Astrocyte (in vitro differentiated cells and primary cell): ENCODE results near the gene ADCK1. TPM values are rescaled to one million over a fixed set of nuclear protein-coding genes. Genes with fewer than 3 reads are reported as not detected.

Experiments
- DNase-seq: peaks from one replicate; pipeline ENCODE4 v3.0.0-alpha.2; 2010; ENCODE audit warnings: low read depth
- FAIRE-seq: peaks from 2 replicates; lab custom pipeline; 2011; peaks lifted over from hg19 to GRCh38; lab: Jason Lieb, UNC
- H2AFZ ChIP-seq: 2 replicates; pipeline ENCODE4 v1.6.0; 2012; ENCODE audit warnings: low read depth, low read length, inconsistent platforms
- H3K27ac ChIP-seq: 2 replicates; pipeline ENCODE4 v1.5.1; 2011; ENCODE audit warnings: low read depth, low read length, inconsistent platforms
- H3K27me3 ChIP-seq: 2 replicates; pipeline ENCODE4 v1.6.0; 2011; ENCODE audit warnings: low read length, inconsistent platforms; ENCODE audit not compliant: insufficient read depth
- H3K36me3 ChIP-seq: 2 replicates; pipeline ENCODE4 v1.5.1; 2011; ENCODE audit warnings: low read length, inconsistent platforms; ENCODE audit not compliant: insufficient read depth
- H3K4me1 ChIP-seq: 2 replicates; pipeline ENCODE4 v1.5.1; 2011; ENCODE audit warnings: low read length, inconsistent platforms; ENCODE audit not compliant: insufficient read depth
- H3K4me2 ChIP-seq: 2 replicates; pipeline ENCODE4 v1.6.0; 2012; ENCODE audit warnings: low read length, inconsistent platforms
- H3K4me3 ChIP-seq: 2 replicates; pipeline ENCODE4 v1.5.1; 2011; ENCODE audit warnings: low read depth, mild to moderate bottlenecking, low read length, inconsistent platforms; ENCODE audit not compliant: insufficient read depth
- H3K79me2 ChIP-seq: 2 replicates; pipeline ENCODE4 v1.6.0; 2012; ENCODE audit warnings: mild to moderate bottlenecking, low read length, inconsistent platforms; ENCODE audit not compliant: insufficient read depth
- H3K9ac ChIP-seq: 2 replicates; pipeline ENCODE4 v1.6.0; 2012; ENCODE audit warnings: mild to moderate bottlenecking, low read length, inconsistent platforms
- H3K9me3 ChIP-seq: 2 replicates; pipeline ENCODE4 v1.5.1; 2012; ENCODE audit warnings: low read depth, mild to moderate bottlenecking, low read length, inconsistent platforms; ENCODE audit not compliant: insufficient read depth
- H4K20me1 ChIP-seq: 2 replicates; pipeline ENCODE4 v1.6.0; 2012; ENCODE audit warnings: low read length, inconsistent platforms; ENCODE audit not compliant: insufficient read depth
- H3K27ac Mint-ChIP-seq: one replicate; pipeline ENCODE4 v1.8.0; 2021; ENCODE audit warnings: mild to moderate bottlenecking, mixed read lengths; ENCODE audit not compliant: unreplicated experiment
- H3K27me3 Mint-ChIP-seq: one replicate; pipeline ENCODE4 v1.8.0; 2021; ENCODE audit warnings: low read depth, mixed read lengths; ENCODE audit not compliant: unreplicated experiment
- H3K36me3 Mint-ChIP-seq: one replicate; pipeline ENCODE4 v1.8.0; 2021; ENCODE audit warnings: low read depth, mixed read lengths; ENCODE audit not compliant: unreplicated experiment
- H3K4me1 Mint-ChIP-seq: one replicate; pipeline ENCODE4 v1.8.0; 2021; ENCODE audit warnings: low read depth, mixed read lengths; ENCODE audit not compliant: unreplicated experiment
- H3K4me3 Mint-ChIP-seq: one replicate; pipeline ENCODE4 v1.8.0; 2021; ENCODE audit warnings: mild to moderate bottlenecking, moderate library complexity, mixed read lengths; ENCODE audit not compliant: unreplicated experiment
- H3K9me3 Mint-ChIP-seq: one replicate; pipeline ENCODE4 v1.8.0; 2021; ENCODE audit warnings: mild to moderate bottlenecking, mixed read lengths; ENCODE audit not compliant: unreplicated experiment
- CTCF ChIP-seq: IDR thresholded peaks from 2 replicates; pipeline ENCODE4 v1.5.1; 2011; ENCODE audit warnings: low read depth, mild to moderate bottlenecking, inconsistent platforms, low read length, moderate library complexity; ENCODE audit not compliant: insufficient read depth
- EZH2 ChIP-seq: IDR thresholded peaks from 2 replicates; pipeline ENCODE4 v1.6.1; 2012; ENCODE audit warnings: mild to moderate bottlenecking, low read length, inconsistent platforms; ENCODE audit not compliant: insufficient read depth
- total RNA-seq: library from RNA; stranded (reverse); gene quantifications from 2 replicates; pipeline ENCODE4 v1.2.1, GENCODE V29; 2021

ADCK1 gene
- total RNA-seq, 1 donor from 2014 or later = 5.8 TPM

GRCh38 chr14:77837926-77838325 is 38.0 kb downstream of the ADCK1 start:
- no peak for FAIRE-seq
- no peaks in the 10 kb centered on the region for H3K4me1 Mint-ChIP-seq

GRCh38 chr14:77838831-77839511 is 39.1 kb downstream of the ADCK1 start:
- Mint-ChIP-seq H3K9me3 (no peaks in the 10 kb centered on the region), H3K27me3 (no peaks in the 10 kb centered on the region), H3K4me3 (no peak overlapping the region), H3K4me1 (no peaks in the 10 kb centered on the region), H3K27ac (no peak overlapping the region), H3K36me3 (peaks cover 4% of the 10 kb centered on the region)
- no peaks in the 10 kb centered on the region for H3K9me3 ChIP-seq
- no peak overlapping the region for H3K4me2 ChIP-seq
- no peaks in the 10 kb centered on the region for H4K20me1 ChIP-seq
- DNase-seq (no peak), FAIRE-seq (no peak)
- no peaks in the 10 kb centered on the region for H3K27me3 ChIP-seq
- no peak overlapping the region for H3K9ac ChIP-seq
- H3K27ac ChIP-seq = no peak overlapping the region
- H3K4me3 ChIP-seq = no peak overlapping the region
- no peaks in the 10 kb centered on the region for H3K36me3 ChIP-seq
- no peak overlapping the region for H2AFZ ChIP-seq
- no peak for TF ChIP-seq EZH2
- no peak for TF ChIP-seq CTCF
- H3K79me2 ChIP-seq = no peaks in the 10 kb centered on the region
- H3K4me1 ChIP-seq = no peaks in the 10 kb centered on the region

More at GRCh38 chr14:77837926-77838325, 38.0 kb downstream of the ADCK1 start:
- Histone ChIP-seq H3K79me2 (no peaks in the 10 kb centered on the region), H3K4me3 (no peak overlapping the region), H3K9me3 (no peaks in the 10 kb centered on the region), H3K4me2 (no peak overlapping the region), H3K36me3 (no peaks in the 10 kb centered on the region), H2AFZ (no peak overlapping the region), H3K9ac (no peak overlapping the region), H3K27me3 (no peaks in the 10 kb centered on the region), H3K27ac (no peak overlapping the region), H3K4me1 (no peaks in the 10 kb centered on the region), H4K20me1 (no peaks in the 10 kb centered on the region)
- no peaks in the 10 kb centered on the region for H3K9me3 Mint-ChIP-seq
- peaks cover 4% of the 10 kb centered on the region for H3K36me3 Mint-ChIP-seq
- TF ChIP-seq EZH2 (no peak), CTCF (no peak)
- DNase-seq = no peak
- H3K27me3 Mint-ChIP-seq = peaks cover 3% of the 10 kb centered on the region
- H3K27ac Mint-ChIP-seq = no peak overlapping the region
- H3K4me3 Mint-ChIP-seq = no peak overlapping the region

- H3K36me3 ChIP-seq = no peaks in the 10 kb centered on the region
- H3K4me1 ChIP-seq = no peaks in the 10 kb centered on the region
- no peaks in the 10 kb centered on the region for H3K9me3 ChIP-seq
- no peaks in the 10 kb centered on the region for H3K27me3 Mint-ChIP-seq
- no peak overlapping the region for H3K27ac ChIP-seq
- H3K4me3 ChIP-seq = no peak overlapping the region
- H3K9ac ChIP-seq = no peak overlapping the region
- H3K36me3 Mint-ChIP-seq = peaks cover 7% of the 10 kb centered on the region
- no peaks in the 10 kb centered on the region for H3K79me2 ChIP-seq
- no peak for TF ChIP-seq EZH2
- TF ChIP-seq CTCF = no peak
- H3K27me3 ChIP-seq = no peaks in the 10 kb centered on the region
- no peak overlapping the region for H3K27ac Mint-ChIP-seq
- no peak for FAIRE-seq
- H3K4me1 Mint-ChIP-seq = no peaks in the 10 kb centered on the region
- no peaks in the 10 kb centered on the region for H3K9me3 Mint-ChIP-seq
- H2AFZ ChIP-seq = no peak overlapping the region
- H4K20me1 ChIP-seq = no peaks in the 10 kb centered on the region
- no peak for DNase-seq
- H3K4me2 ChIP-seq = no peak overlapping the region
- H3K4me3 Mint-ChIP-seq = no peak overlapping the region
These were observed 43.3 kb downstream of the ADCK1 start for GRCh38 chr14:77843195-77843594.
